HPDE6-E6E7 (cell line): ENCODE results near the gene UIMC1.

Source experiments
- DNase-seq: peaks from one replicate; pipeline ENCODE4 v3.0.0; 2011; ENCODE audit warnings: missing footprints; ENCODE audit errors: extremely low spot score

Gene UIMC1

DNA sequence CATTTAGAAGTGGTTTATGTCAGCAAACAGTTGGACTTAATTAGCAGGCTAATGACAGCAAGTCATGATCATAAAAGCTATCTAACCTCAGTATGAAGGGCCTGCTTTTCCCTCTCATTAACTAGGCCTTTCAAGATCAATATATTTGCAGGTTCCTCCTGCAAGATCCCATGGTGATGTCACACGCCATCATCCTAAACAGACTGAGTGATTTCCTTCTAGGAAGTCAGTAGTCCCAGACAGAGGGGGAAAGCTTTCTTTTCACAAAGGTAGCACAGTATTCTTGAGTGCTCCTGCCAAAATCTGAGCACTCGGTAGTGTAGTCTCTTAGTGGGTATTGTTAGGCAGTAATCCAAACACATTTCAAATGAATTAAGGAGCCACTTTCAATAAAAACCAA lies 52.5 kb downstream of the UIMC1 start:
- DNase-seq = no peak

DNA sequence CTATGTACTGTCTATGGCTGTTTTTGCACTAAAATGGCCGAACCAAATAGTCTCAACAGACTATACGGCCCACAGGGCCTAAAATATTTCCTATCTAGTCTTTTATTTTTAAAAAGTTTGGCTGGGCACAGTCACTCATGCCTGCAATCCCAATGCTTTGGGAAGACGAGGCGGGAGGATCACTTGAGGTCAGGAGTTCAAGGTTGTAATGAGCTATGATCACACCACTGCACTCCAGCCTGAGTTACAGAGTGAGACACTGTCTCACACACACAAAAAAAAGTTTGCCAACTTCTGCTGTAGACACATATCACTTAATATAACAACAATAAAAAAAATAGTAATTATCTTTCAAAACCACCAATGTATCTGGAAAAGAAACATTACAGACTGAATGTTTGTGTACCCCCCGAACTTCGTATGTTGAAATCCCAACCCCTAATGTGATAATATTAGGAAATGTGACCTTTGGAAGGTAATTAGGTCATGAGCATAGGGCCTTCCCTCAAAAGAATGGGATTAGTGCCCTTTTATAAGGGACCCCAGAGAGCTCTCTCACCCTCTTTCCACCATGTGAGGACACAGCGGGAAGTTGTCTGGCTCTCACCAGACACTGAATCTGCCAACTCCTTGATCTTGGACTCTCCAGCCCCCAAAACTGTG lies 53.9 kb downstream of the UIMC1 start:
- DNase-seq = no peak

DNA sequence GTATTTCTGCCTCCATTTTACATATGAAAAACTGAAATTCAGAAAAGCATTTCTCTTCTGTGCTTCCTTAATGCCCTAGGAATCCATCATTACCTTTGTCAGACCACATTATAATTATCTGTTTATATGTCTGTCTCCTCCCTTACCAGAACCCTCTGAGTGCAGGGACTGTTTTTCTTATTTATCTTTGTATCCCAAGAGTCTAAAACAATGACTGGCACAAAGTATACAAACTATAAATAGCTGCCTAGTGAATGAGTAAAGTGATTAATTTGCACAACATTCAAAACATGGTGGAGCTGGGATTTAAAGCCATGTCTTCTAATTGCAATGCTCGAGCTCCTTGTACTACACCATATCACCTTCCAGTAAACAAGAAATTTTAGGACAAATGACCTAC lies 58.1 kb downstream of the UIMC1 start:
- no peak for DNase-seq

DNA sequence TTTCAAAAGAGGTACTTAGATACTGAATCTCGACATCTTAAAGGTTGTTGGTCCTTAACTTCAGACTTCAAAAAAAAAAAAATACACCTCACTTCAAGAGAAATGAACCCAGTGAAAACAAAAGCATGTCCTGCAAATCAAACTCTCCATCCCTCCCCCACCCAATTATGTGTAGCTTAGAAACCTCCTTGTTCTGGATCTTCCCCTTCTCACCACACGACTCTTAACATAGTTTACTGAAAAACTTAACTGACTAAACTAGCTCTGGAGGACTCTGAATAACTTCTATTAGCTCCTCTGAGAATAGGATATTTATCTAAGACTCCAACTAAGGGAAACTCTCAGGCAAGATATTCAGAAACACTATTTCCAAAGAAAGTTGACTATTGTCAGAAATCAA lies 58.7 kb downstream of the UIMC1 start:
- no peak for DNase-seq

DNA sequence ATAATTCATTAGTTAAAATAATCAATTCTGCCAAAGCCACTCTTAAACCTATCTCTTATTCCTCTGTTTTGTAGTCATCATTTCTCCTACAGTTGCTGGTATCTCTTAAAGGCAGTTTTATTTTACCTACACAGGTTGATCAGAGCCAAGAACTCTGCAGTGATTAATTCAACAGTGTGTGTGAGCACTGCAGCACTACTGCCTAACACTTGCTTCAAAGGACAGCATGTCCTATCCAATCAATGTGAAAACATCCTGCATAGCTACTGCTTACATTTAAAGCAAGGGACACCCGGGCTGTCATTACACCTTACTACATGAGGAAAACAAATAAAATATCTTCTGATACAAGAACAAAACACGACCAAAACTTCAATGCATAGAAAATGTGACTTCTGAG lies 62.3 kb downstream of the UIMC1 start:
- DNase-seq = no peak

DNA sequence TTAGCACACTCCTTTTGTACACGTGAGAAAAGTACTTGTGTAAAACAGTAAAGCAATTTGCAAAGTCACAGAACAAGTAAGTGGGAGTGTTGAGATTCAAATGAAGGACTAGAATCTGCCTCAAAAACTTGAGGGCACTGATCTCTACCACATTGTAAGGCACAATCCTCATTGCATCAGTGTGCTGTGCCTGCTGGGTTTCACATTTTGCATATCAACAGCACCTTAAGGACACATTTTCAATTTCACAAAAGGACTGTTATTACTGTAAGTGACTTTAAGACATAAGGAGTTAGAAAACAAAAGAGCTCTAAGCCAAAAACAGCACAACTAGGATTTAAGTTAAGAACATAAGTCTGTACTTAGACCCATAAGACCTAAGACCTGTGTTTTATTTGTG lies 62.8 kb downstream of the UIMC1 start:
- DNase-seq = no peak

DNA sequence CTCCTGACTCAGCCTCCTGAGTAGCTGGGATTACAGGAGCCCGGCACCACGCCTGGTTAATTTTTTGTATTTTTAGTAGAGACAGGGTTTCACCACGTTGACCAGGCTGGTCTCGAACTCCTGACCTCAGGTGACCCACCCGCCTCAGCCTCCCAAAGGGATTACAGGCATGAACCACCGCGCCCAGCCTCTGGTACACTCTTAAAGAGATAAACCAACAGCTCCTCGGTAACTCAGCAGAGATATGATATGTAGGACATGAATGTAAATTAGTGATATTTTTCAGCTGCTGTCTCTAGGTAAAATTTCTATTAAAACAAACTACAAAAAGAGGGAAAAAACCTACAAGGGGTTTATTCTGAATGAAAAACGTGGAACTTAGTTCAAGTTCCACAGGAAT lies 64.6 kb downstream of the UIMC1 start:
- no peak for DNase-seq

DNA sequence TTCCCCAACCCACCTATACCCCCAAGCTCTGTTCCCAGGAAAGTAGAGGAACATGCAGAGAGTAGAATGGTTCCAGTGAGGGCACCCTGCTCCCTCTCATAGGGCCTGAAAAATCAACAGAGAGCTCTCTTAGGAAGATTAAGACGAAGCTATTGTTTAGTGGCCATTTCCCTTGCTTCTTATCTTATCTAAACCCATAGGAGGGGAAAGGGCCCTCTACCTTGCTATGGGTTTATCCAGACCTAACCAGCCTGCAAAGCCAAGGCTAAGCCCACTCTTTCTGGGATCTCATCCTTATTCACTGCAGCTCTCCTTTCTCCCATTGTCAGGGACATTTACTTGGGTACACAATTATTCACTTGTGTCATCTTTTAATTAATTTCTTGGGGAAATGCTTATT lies 68.1 kb downstream of the UIMC1 start:
- DNase-seq = no peak

DNA sequence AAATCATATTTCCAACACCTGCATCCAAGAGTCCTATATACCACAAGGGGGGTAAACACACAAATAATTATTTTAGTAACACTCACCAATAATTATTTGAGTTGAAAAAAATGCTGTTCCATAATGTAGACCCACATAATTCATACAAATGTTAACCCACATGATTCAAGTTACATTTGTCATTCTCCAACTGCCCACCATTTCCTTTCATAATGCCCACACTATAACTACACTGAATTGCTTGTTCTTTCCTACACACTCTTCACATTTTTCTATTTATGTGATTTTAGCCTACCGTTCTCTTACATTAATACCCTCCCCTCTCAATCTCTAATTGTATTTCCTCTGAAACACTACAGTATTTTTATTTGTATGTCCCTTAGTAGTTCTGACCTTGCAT lies 71.6 kb downstream of the UIMC1 start:
- DNase-seq = no peak

DNA sequence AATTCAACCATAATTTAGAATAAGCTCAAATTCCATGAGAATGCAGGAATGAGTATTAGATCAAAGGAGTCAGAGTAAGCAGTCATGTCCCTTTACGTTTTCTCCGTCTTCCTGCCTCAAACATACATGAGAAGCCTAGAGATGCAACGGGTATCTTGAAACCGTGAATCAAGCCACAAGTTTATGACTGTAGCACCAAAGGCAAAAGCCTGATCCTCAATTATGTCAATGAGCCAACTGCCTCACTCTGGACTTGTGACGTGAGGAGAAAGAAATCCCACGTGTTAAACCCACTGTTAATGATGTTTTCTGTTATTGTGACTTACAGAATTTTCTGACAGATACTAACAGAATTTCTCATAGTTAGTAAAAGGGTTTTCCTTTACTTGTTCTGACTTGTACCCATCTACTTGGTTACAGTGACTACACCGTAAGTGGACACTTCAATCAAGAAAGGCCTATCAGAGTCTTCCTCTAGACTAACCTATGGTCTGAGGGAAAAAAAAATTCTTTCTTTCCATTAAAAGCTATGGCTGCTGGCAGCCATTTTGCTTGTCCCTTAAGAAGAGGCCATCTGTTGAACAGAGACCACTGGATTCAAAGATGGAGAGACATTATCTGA lies 72.2 kb downstream of the UIMC1 start:
- DNase-seq = no peak

DNA sequence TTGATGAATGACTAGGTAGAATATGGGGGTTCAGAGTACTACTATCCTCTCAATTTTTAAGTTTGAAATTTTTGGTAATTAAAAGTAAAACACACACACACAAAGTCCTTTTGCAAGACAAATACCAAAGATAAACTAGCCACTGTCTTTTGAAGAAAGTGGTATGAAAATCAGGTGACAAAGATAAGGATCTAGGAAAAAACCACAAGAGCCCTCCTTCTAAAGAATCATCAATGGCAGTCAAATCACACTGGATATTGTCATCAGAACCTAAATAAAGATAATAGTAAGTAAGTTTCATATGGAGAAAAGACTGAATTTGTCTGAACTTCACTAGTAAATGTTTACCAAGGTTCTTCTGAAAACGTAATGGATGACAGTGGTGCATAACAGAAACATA lies 76.9 kb downstream of the UIMC1 start:
- DNase-seq = no peak

DNA sequence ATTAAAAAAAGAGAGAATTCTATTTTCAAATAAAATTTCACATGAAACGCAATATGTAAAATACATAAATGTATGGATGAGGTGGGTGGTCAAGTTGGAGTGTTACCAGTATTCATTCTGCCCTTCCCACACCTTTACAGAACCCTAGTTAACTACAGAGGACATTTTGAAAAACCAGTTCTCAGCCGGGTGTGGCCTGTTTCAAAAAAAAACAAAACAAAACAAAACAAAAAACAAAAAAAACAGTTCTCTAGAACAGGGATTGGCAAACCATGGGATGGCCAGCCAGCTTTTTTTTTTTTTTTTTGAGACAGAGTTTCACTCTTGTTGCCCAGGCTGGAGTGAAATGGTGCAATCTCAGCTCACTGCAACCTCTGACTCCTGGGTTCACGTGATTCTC lies 79.0 kb downstream of the UIMC1 start:
- no peak for DNase-seq

DNA sequence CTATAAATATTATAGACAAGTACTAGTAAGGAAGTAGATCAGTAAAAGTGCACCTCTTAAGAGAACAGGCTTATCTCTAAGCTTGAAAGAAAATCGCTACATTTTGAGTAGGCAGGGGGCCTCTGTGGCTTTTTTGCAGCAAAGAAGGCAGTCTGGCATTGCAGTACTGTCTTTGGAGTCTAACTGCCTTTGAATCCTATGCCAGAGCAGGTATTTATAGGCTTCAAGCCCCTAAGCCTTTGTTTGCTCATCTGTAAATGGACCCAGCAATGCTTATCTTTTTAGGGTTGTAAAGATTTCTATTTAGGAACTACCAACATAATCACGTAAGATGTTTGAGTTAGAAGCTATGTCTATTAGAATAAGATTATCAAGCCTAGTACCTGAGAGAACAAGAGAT lies 83.8 kb downstream of the UIMC1 start:
- no peak for DNase-seq

DNA sequence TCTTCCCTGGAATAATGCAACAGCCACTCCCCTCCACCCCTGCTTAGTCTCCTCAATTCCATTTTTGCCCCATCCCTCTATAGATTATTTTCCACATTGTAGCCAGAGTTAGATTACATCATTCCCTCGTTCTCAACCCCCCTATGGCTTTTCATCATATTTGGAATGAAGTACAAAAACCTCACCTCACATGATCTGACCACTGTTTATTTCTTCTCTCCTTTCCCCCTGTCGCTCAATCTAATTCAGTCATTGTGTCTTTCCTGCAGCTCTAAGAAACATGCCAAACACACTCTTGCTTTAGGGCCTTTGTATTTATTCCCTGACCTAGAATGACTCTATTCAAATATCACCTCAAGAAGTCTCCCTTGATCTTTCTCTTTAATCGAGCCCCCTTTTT lies 84.9 kb downstream of the UIMC1 start:
- DNase-seq = no peak

DNA sequence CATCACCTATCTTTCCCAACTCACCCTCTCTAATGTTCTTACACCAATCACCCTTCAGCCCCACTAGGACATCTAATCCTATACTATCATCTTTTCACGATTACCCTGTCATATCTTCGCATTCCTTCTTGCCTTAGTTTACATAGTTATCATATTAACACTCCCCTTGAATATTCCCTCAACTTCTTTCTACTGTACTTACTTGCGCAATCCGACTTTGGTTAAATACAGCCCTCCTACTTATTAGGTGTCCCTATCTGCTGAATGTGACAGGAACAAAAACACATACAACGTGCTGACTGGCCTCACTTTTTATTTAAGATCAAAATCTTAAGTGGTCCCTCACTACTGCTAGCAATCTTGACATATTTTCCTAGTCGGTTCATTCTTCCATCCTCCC lies 88.0 kb downstream of the UIMC1 start:
- no peak for DNase-seq

DNA sequence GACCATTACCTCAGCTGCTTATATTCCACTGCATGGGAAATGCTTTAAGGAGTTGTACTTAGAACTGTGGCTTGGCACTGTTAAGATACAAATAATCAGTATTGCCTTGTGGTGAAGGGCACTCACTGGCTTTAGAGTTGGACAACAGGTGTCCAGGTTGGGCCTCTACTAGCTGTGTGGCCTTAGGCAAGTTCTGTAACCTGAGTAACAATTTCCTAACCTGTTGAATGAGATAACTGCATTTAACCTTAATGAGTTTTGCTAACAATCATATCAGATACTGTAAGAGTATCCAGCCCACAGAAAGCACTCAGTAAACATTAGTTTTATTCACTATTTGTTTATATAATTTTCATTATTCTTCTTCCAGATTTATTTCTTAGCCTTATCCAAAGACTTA lies 90.2 kb downstream of the UIMC1 start:
- DNase-seq = no peak

DNA sequence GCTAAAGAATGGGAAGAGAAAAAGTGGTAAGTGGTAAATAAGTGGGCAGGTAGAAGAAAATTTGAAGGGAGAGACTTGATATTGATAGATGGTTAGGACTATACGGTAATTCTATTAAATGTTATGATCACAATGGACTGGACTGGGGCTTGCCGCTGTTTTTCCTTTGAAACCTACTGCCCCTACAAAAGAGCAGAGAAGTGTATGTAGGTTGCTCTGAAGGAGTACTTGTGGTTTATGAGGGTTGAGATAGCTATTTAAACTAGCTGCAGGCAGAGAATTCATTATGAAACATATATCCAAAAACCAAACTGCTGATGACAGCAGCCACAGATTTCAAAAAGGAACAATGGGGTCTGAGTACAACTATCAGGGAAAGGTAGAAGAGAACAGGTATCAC lies 90.7 kb downstream of the UIMC1 start:
- no peak for DNase-seq

DNA sequence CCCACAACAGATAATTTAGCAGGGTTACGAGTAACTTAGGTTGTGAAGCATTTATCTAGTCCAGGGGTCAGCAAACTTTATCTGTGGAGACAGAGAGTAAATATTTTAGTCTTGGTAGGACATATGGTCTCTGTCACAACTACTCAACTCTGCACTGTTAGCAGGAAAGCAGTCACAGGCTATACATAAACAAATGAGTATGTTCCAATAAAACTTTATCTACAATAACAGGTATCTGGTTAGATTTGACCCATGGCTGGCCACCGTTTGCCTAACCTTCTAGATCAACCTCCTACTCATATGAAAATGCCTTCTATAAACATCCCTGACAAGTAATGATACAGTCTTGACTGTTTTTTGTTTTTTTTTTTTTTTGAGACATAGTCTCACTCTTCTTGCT lies 94.5 kb downstream of the UIMC1 start:
- DNase-seq = no peak

DNA sequence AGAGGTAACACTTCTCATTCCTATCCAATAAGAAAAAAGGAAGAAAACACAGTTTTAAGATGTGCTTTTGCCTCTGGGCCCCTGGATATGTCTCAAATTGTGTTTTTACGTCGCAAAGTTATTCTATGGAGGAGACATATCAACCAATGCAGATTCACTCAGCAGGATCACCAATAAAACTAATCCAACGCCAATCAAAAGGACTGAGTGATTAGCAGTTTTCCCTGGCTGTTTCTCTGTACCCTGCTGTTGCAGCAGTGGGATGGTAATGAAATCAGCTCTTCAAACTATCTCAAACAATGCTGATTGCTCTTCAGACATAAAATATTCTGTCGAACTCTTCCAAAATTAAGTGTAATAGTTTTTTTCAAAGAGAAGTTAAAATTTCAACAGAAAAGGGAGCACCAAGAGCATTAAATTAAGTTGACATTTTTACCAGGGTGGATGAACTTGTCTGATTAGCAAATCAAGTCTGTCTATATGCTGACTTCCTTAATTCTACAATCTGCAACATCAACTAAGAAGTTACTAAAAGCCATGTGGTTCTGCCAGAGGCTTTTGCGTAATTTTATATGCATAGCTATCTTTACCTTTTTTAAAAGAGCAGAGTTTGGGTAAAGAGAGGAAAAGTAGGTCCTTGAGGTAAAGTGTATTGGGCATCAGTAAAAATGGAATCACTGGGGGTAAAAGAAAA lies 97.8 kb downstream of the UIMC1 start:
- no peak for DNase-seq

DNA sequence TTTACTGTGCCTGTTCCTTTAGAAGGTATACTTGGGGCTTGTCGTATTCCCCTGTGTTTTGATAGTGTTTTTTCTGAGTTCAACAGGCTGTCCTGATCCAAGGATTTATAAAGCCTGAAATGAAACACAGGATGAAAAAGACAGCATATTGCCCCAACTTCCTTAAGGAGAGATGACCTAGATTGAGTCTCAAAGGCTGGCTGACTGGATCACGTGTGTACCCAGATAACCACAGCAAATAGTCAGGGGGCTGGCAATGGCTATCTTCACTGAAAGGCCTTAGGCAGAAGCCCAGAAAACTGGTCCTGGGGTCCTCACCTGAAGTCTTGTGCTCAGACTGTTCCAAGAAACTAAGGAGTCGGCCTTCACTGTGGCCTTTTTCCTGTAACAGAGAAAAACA lies 99.8 kb downstream of the UIMC1 start:
- DNase-seq = no peak

DNA sequence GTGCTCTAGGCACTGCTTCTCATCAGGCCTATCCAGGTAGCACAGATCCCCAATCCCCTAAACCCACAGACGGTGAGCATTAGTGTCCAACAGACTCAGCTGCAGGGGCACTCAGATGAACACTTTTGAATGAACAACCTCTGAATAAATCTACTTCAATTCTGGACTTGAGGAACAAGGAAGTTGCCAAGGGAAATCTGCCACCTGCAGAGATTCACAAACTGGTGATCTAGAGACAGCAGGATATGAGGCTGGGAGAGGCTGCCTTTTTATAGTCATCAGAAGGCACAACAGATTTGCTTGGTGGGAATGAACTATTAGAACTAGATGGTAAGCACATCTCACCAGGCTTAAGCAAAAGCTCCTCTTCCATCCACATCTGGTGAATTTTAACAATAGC lies 100.5 kb downstream of the UIMC1 start:
- no peak for DNase-seq

DNA sequence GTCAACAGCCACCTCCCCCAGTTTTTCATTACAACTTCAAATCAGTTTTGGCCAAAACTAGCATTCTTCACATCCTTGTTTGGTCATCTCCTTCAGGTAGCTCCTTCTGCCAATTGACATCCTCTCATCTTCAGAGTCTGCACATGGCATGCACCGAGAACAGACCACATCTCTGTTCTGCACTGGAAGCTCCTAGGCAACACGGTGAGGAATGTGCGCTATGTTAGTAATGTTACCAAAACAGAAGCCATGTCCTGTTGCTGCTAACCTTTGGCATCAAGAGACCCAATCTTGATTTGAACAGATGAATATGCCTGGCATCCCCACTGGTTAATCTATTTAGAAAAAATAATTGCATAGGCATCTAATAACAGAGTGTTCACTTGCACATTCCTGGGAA lies 102.3 kb downstream of the UIMC1 start:
- no peak for DNase-seq

DNA sequence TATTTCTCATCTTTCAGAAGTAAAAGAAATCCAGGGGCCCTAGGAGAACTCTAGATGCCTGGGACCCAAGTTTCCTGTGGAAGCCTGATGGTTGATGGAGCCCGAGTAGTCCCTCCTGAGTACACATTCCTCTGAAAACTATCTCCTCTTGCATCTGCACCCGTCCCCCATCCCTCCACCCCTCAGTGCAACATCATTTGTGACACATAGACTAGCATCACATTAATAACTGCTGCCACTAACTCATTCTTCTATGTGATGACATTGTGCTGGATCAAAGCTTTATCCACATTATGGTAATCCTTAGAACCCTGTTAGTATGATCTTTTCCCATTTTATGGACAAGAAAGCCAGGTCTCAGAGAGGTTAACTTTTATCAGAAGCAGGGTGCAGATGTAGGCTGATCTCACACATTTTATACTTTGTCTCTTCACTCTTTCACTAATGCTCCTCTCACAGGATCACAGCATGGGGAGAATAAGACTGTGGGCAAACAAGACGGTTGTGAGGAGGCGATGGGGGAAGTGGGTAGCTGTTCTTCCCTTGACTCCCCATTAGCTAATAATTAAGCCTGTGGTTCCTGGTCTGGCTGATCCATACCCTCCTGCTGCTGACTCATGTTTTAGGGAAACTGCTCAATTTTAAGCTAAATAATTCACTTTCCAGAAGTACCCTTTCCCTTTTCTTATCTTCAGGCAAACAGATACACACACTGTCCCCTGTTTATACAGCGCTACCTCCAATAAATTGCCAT lies 103.5 kb downstream of the UIMC1 start:
- no peak for DNase-seq
